Kasumi-1 (cell line): ENCODE data around the gene SWT1.
"Not testable (repeated sequence)": the region's sequence is repeated elsewhere in the genome, so short reads cannot be mapped to it uniquely, and the experiment has no call there.

ENCODE experiments used
- DNase-seq, 2 experiments: peaks; one replicate each; lab custom pipeline; 2025; lab: John Stamatoyannopoulos, UW

SWT1 gene

DNA sequence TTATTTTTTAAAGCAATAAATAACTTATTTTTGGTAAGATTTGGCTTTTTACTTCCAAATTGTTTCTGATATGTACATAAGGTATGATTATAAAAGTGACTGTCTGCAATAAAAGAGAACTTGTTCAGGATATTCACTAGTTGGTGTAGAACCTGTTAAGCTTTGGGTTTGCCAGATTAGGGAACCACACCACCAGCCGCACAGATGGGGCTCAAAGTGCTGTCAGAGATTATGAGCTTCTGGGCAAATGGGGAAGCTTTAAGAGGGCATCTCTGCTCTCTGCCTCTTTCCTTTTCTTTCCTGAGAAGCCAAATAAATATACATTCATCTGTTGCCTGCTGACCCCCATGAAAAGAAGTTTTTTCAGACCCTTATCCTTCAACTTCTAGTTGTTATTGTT, 134.7 kb downstream of the SWT1 start:
- DNase-seq, result peak; percentile 34 to 53

DNA sequence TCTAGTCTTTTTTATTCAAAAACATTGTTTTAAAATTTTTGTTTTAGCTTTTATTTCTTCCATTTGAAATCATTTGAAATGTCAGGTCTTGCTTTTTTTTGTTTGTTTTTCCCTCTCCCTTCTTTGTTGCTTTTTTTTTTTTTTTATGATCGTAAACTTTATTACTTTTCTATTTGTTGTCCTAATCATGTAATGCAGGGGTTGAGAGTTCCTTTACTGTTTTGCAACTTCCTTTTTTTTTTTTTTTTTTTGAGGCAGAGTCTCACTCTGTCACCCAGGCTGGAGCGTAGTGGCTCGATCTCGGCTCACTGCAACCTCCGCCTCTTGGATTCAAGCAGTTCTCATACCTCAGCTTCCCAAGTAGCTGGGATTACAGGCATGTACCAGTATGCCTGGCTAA, 135.3 kb downstream of the SWT1 start:
- DNase-seq, result peak; percentile 24 to 28

DNA sequence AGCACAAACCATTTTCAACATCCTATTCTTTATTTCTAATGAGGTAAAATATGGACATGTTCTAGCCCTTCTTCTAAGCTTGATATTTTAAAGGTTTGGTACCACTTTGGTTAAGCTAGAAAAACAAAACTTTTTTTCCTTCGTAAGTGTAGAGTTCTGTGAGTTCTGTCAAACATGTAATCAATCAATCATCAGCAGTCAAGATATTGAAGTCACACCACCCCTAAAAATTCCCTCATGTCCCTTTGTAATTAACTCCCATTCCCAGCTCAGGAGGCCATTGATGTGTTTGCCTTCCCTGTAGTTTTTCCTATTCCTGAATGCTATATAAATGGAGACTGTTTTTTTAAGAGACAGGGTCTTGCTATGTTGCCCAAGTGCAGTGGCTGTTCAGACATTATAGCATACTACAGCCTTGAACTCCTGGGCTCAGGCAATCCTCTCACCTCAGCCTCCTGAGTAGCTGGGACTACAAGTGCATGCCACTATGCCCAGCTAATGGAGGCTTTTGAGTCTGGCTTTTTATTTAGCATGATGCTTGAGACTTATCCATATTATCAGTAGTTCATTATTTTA, 137.1 kb downstream of the SWT1 start:
- DNase-seq, result no peak

DNA sequence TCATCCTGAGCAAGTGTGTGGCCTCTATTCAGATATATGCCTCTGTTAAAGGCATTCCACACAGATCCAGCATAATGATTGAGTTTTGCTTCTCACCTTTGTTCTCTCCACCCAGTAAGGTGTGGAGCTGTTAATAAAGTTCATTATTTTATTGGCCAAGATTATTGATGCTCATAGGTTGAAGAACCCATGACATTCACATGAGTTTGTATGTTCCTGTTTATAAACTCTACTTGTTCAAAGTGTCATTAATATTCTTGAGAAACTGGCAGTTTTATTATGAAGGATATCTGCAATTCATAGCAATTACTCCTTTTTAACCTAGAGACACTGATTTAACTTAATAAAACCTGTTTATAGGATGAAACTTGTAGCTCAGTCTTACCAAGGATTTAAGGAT, 138.1 kb downstream of the SWT1 start:
- no peak for DNase-seq

DNA sequence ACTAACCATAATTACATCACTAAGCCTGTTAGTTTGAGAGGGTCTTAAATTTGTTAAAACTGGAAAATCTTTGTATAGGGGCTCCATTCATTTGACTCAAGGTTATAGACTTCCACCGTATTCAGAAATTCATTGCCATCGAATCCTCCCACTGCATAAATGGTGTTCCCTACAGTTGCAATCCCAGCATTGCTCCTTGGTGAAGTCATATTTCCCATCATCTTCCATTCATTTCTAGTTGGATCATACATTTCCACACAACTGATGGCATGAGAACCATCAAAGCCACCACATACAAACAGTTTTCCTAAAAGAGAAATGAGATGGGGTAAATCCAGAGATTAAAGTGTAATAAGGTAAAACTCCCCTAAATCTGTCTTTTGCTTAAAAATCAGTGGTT, 141.0 kb downstream of the SWT1 start:
- no peak for DNase-seq

DNA sequence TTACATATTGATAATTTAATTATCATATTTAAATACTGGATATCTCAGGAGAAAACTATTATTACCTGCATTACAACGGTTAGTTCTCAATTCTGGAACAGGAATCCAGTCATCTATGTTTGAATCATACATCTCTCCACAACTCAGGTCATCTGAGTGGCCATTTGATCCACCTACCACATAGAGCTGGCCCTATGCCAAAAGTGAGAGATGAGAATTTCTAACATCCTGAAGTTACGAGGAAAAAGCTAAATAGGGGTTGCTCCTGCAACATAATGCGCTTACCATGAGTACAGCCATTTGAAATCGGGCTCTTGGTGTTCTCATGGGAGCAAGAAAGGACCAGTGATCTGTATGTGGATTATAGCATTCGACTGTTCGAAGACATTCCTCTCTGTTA, 143.2 kb downstream of the SWT1 start:
- no peak for DNase-seq

DNA sequence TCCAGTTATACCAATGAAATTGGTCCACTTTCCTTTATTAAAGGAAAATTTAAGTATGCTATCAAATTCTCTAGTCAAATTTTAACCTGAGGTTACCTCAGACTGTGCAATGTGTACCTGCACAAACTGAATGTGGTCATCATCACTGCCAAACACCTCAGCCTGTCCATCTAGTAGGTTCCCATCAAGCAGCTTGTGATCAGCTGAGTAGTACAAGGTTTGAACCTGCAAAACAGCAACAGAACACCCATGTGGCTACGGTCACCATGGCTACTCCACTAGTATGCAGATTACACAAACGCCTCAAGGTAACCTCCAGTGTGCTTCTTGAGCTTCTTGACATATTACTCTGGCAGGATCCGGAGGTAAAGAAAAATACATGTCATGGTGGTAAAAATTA, 148.5 kb downstream of the SWT1 start:
- DNase-seq, result no peak

DNA sequence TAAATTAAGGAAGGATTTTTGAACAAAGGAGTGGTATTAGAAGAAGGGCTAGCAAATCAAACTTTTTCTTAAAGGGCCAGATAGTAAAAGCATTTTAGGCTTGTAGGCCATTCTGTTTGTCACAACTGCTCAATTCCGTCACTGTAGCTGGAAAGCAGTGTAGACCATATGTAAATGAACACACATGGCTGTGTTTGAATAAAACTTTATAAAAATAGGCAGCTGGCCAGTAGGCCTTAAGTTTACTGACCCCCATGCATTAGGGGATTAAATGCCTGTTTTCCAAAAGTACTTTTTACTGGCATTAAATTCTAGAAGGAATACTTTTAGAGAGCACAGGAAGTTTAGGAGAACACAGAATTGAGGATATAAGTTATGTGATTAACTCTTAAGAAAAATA, 151.2 kb downstream of the SWT1 start:
- no peak for DNase-seq

DNA sequence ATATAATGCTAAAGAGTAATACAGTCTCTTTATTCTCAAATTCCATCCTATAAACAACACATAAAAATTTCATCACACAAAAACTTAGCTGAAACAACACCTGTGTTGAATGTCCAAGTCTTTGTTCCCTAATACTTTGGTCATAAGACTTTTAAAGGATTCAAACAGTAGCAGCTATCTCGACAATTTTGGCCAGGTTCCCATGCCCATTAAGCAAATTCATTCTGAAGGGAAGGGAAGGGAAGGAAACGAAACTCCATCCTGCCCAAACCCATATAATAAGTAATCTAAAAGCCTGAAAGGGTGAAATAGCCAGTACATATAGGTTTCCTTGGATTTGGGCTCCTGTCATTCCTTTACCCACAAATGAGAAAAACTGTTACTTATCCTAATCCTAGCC, 152.6 kb downstream of the SWT1 start:
- DNase-seq, result no peak

DNA sequence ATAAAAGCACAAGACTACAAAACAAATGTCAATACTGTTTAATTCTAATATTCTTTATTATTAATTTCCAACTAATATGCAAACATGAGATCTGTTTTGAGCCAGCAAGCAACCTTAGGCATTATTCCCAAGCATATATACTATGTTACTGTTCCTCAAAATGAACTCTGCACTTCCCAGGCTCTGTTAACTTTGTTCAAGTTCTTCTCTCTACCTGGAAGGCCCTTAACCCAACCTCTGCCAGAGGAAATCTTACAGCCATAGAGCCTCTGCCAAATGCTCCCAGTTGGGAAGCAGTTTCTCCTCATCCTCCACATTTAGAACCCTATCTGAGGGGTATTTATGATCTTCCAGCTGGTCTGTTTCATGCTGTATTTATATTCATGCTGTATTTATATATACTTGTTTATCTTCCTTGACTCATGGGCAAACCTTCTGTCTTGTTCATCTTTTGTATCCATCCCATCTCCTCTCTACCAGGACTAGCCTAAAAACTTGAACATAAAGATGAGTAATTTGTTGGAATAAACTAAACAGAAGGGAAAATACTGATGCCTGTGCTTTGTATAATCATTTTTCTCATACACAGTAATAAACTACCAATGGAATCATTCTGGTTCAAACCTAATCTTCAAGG, 154.7 kb downstream of the SWT1 start:
- DNase-seq, result no peak

DNA sequence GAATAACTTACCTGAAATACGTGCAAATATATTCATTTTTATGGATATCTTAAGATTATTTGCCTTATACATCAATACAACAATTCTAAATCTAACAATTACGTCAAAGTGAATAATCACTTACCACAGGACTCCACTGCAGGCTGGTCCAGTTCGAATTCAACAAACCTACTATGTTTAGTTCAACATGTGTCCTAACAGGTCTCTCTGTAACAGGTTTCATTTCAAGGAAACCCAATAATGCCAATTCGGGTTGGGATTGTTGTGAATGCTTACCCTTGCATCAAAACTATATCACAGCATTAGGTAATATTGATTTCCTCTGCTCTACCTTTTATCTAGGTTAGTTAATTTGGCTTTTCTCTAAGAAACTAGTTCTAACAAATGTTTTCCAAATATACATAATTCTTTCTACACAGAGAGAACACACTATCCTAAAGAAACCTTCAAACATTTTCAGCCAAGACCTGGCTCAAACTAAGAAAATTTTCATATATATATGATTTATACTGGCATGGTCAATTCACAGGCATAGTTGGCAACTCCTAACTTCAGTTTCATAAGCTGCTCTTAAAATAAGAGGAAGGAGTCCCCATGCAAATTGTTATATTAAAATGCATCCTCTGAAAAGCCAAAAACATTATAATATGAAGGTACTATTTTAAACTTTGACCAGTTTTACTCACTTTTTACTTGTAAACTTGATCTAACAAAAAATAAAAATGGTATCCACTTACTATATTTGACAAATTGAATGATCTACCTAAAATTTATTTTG, 155.6 kb downstream of the SWT1 start:
- no peak for DNase-seq

DNA sequence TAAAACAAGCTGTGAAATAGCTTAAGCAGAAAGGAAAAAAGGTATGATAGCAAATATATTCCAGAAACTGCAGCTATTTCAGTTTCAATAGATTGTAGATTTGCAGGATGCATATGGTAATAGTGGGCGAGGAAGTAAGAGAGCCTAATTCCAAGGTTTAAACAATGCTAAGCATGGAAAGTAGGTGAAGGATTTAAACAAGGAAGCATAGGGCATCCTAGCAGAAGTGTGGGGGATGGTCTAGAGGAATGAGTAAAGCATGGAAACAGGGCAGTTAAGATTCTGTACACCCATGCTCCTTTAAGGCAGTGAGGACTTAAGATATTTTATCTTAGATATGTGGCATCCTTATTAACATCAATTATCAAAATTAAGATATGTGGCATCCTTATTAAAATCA, 157.4 kb downstream of the SWT1 start:
- DNase-seq, result peak in 1 of 2 experiments; percentile 13

DNA sequence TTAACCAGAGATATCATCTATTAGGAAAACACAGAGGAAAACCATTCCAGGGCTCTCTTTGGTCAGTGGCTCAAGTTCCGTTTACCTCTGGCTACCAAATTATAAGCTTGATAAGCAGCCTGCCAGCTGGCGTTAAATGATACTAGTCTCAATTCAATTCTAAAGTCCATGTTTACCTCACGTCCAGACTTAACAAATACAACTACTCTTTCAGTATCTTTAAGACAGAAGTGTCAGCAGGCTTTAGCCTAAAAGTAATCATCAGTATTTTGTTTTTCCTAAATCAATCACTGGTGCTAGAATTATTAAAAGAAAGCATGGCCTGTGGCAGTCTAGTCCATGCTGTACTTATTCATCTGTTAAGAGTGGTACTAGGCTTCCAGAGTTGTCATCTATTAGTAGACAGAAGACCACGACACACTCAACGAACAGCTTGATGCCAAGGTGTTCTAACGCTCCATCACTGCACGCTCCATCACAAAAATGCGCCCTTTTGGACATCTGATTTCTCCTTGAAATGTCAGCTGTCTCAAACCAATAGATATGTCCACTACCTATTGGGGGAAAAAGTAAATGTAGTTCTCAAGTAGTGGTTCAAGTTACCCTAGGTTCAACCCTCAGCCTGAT, 158.6 kb downstream of the SWT1 start:
- DNase-seq, result no peak

DNA sequence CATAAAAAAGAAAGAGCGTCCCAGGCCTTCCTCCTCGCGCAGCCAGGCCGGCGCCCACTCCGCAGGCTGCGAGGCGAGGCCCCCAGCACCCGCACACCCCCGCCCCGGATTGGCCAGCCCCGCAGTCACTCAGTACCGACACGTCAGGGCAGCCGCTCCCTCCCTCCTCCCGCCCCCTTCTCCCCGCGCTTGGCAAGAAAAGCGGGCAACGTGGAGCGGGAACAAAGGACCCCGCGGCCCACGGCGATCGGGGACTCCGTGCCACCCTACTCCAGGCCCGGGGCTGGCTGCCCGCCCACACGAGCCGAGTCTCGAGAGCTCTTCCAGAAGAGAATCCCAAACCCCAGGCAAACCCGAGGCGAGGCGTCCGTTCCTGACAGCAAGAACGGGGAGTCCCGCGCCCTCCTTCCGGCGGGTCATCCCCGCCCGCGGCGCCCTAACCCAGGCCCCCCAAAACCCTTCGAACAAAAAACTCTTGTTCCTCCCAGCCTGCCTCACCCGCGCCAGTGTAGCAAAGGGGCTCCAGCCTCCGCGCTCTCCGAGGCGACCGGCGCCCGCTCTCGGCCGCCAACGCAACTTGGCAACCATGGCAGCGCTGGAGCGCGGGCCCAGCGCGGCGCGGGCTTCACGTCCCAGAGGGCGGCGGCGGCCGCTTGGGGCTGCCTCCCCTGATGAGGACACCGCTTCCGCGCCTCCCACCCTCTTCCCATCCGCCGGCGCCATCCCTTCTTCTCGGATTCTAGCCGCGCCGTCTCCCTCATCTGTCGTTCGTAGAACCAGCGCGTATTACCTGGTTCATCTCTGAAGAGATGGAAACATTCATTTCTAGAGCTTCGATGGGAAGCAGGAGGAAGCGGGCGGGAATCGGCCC, 159.4 kb downstream of the SWT1 start:
- peak; percentile 81 to 83 for DNase-seq

DNA sequence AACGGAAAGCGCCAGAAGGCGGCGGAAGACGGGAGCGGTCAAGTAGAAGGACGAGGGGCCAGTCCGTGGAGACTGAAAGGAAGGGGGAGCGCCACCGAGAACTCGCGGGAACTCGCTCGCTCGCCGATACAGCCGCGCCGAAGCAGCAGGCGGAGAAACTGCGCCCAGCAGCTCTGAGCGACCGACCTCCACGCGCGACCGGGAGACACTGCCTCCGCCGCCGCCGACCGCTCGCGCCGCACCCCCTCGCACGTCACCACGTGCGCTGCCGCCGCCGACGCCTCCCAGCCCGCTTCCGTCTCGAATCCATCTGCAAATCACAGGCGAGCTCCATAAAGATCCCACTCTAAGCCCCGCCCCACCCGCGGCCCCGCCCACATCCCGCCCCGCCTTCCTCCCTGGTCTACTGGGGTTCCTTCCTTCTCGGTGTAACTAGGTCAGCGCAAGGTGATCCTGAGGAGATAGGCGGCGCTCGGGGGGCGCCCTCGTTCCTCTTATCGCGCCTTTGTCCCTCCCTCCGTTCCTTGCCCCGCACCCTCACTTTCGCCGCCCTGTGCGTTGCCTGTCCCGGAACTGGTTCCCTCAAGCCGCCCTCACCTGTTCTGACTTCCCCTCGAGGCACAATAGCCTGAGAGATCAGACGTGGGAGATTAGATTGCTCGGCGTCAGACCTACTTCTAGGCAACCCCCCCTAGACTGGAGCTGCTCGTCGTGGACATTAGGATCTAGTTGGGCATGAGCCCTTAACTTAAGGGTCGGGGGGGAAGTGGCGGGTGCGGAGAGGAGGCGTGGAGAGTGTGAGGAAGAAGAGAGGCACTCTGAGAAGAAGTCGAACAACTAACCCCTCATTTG, 160.3 kb downstream of the SWT1 start, which contains the start of gene IVNS1ABP:
Gene IVNS1ABP (minus strand): TSS at position 210 of the 852 bp plus-strand sequence. CDS start 7,750 bp downstream, outside the sequence.
- peak; percentile 97 for DNase-seq

DNA sequence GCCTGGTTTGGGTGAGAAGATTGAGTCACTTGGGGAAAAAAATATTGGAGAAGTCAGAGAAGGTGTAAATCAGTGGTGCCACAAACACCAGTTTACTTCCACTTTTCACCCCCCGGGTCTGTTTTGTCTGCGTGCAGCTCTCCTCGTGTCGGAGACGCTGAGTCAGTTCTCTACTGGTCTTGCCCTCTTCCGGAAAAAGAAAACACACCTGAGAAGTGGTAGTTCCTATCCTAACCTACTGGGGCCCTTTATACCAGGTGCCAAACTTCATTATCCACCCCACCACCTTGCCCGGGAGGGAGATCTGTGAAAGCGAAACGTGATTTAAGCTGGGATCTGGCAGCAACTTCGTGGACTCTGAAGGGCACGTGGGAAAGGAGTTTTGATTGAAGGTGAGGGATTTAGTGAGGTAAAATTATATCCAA, 160.9 kb downstream of the SWT1 start:
- peak; percentile 66 to 85 for DNase-seq

DNA sequence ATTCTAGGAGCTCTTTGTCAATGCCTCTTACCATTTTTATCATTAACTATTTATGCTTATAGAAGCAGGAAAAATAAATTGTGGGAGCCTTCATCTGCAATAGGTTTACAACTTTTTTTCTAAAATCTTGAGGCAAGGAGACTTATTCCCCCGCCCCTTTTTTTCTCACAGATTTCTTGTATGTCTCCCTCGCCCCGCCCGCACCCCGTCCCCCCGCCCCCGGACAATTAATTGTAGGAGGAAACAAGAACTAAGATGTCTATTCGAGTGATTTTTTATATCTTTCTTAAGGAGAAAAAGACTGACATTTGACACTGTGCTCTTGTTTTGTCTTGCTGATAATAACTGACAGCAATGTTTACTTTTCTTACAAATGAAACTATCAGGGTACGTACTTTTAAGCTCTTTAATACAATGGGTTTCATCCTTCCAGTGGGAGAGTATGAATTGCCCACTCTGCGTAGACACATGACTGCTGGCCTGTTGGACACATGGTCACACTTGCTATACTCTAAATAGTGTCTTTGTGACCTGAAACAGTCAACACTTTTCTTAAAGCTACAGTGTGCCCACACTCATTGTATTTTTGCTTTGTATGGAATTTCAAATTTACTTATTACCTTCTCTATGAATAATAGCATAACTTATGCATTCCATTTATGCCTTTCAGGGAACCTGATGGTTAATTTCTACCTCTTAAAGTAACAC, 161.6 kb downstream of the SWT1 start:
- no peak for DNase-seq

DNA sequence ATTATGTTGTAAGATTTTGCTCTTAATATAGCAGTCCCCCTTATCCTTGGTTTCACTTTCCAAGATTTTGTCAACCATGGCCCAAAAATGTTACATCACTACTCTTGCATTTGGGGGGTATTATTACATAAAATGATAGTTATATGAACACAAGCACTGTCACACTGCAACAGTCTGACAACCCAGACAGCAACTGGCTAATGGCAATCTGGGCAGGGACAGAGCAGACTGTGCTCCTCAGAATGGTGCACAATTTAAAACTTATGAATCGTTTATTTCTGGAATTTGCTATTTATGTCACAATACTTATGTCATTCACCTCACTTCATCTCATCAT, 162.1 kb downstream of the SWT1 start:
- no peak for DNase-seq

DNA sequence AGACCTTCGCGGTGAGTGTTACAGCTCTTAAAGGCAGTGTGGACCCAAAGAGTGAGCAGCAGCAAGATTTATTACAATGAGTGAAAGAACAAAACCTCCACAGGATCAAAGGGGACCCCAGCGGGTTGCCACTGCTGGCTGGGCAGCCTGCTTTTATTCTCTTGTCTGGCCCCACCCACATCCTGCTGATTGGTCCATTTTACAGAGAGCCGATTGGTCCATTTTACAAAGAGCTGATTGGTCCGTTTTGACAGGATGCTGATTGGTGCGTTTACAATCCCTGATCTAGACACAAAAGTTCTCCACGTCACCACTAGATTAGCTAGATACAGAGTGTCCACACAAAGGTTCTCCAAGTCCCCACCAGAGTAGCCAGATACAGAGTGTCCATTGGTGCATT, 164.1 kb downstream of the SWT1 start:
- DNase-seq, result not testable (repeated sequence)

DNA sequence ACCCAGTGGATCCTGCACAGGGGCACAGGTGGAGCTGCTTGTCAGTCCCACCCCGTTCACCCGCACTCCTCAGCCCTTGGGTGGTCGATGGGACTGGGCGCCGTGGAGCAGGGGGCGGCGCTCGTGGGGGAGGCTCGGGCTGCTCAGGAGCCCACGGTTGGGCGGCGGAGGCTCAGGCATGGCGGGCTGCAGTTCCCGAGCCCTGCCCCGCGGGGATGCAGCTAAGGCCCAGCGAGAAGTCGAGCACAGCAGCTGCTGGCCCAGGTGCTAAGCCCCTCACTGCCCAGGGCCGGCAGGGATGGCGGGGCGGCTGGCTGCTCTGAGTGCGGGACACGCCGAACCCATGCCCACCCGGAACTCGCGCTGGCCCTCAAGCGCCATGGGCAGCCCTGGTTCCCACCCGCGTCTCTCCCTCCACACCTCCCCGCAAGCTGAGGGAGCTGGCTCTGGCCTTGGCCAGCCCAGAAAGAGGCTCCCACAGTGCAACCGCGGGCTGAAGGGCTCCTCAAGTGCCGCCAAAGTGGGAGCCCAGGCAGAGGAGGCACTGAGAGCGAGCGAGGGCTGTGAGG, 164.8 kb downstream of the SWT1 start:
- DNase-seq, result not testable (repeated sequence)
